ENCODE data around the gene ST3GAL3. TPM values are rescaled to one million over a fixed set of nuclear protein-coding genes. Genes with fewer than 3 reads are reported as not detected.

The ST3GAL3 gene
- total and polyA plus RNA-seq, 2 of the 13 experiments (the other 11 are each of a cell fraction or from before 2014, with no cell fraction given) = 5.1 to 8.1 TPM

GRCh38 chr1:43938892-43939587, 231.7 kb downstream of the ST3GAL3 start:
- Histone ChIP-seq H4K20me1 (ENCODE audit: insufficient read depth, low read length) (no peaks in the 10 kb centered on the region), H3K9me3 (ENCODE audit: low read length) (no peaks in the 10 kb centered on the region), H3K4me1 (ENCODE audit: insufficient read depth, low read length) (peaks cover 29% of the 10 kb centered on the region), H2AFZ (ENCODE audit: low read length) (no peak overlapping the region), H3K9ac (ENCODE audit: insufficient read depth, low read depth, low read length) (no peak overlapping the region), H3K36me3 (replicated peaks in 1 of 2; ENCODE audit: control insufficient read depth in 1 of 2, insufficient read depth in 2 of 2, low read length in 2 of 2) (no peaks in the 10 kb centered on the region), H3K4me3 (replicated peaks in 1 of 3; ENCODE audit: insufficient read depth in 1 of 3, low read depth in 2 of 3, low read length in 3 of 3) (no peak overlapping the region), H3K4me2 (ENCODE audit: low read depth, low read length) (no peak overlapping the region), H3K79me2 (ENCODE audit: insufficient read depth, low read length) (no peaks in the 10 kb centered on the region), H3K27me3 (ENCODE audit: control insufficient read depth in 1 of 2, insufficient read depth in 2 of 2, low read length in 2 of 2) (no peaks in the 10 kb centered on the region), H3K27ac (ENCODE audit: extremely low read length, insufficient read depth, low read length) (no peak overlapping the region)
- in situ Hi-C loops (cut with HindIII; ENCODE audit: extremely low pct_ligation_motif_present, low pct_unique_long_range_greater_than_20kb) = no loop called here
- intact Hi-C loops (cut with micrococcal nuclease; ENCODE audit: unreplicated experiment) = loop anchor here (10.0 kb wide), 1 partner anchor 96 kb away; the partner anchor contains the start of gene SLC6A9
- 75% methylated on average over 3 of the region's 3 CpGs for WGBS (ENCODE audit: low lambda C conversion rate)
- ATAC-seq (no peak), DNase-seq (ENCODE audit: low spot score) (no peak), FAIRE-seq (no peak)
- TF ChIP-seq TIGD3 (CRISPR knock-in tag; IDR thresholded peaks at IDR 0.05; ENCODE audit: borderline replicate concordance) (no peak), CTCF (CRISPR knock-in tag; IDR thresholded peaks at IDR 0.05) (0 out of 2 replicates have a peak, but pooled peaks have one; percentile 8), HNRNPK (IDR thresholded peaks at IDR 0.05; ENCODE audit: low read depth, low read length, poor library complexity, severe bottlenecking) (peak; percentile 88), PCBP1 (IDR thresholded peaks at IDR 0.05; ENCODE audit: borderline replicate concordance, low read depth, low read length) (0 out of 2 replicates have a peak, but pooled peaks have one; percentile 61), PRDM4 (CRISPR knock-in tag; IDR thresholded peaks at IDR 0.05; ENCODE audit: borderline replicate concordance) (no peak)
- POLR2A ChIA-PET = interaction anchor here (0.9 kb wide), 1 partner anchor 9 kb away, joined by 3 read pairs; no protein-coding TSS in a partner anchor
- CTCF ChIA-PET (ENCODE audit: low intra/inter-chr PET ratio, low total read pairs) = no interaction called here
- BruUV-seq (replicated peaks) = no TSS peak

Data from HepG2 (cell line).